ENCODE results near the gene PIP5K1A. TPM values are rescaled to one million over a fixed set of nuclear protein-coding genes. Genes with fewer than 3 reads are reported as not detected.

Gene PIP5K1A
- polyA plus RNA-seq, 1 of the 3 experiments (the other 2 are of a cell fraction): 66.0 TPM

DNA sequence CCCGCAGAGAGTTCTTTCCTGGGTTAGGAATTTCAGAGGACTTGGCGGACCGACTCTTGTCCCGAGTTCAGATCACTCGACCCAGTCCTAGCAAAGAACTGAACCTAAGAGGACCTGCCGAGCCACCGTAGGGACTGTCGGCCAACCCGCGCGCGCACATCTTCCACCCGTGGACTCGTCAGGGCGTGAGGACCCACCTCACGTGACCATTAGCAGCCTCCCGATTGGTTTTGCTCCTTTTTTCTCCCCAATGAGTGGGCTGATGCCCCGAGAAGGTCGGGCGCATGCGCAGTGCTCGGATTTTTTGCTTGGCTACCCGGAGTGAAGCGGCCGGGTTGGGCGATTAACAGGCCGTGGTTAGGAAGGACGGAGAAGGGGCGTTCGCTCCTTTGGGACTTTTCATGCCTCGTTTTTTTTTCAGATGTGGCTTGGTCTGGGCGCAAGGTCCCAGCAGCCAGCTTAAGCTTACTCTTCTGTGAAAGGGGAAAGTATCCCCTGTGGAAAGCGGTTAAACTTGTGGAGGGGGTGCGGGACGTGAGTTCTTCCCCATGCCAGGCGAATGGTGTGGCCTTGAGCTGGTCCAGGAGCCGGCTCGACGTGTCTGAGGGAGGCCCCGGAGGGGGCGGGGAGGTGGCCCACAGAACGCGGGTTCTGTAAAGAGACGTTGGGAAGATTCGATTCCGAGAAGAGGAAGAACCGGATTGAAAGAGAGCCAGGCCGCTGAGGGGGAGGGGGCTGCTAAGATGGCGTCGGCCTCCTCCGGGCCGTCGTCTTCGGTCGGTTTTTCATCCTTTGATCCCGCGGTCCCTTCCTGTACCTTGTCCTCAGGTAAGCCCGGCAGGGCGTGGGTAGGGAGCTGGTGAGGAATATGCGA, at the start of gene PIP5K1A (continued):
- TF ChIP-seq, protein P1, sequence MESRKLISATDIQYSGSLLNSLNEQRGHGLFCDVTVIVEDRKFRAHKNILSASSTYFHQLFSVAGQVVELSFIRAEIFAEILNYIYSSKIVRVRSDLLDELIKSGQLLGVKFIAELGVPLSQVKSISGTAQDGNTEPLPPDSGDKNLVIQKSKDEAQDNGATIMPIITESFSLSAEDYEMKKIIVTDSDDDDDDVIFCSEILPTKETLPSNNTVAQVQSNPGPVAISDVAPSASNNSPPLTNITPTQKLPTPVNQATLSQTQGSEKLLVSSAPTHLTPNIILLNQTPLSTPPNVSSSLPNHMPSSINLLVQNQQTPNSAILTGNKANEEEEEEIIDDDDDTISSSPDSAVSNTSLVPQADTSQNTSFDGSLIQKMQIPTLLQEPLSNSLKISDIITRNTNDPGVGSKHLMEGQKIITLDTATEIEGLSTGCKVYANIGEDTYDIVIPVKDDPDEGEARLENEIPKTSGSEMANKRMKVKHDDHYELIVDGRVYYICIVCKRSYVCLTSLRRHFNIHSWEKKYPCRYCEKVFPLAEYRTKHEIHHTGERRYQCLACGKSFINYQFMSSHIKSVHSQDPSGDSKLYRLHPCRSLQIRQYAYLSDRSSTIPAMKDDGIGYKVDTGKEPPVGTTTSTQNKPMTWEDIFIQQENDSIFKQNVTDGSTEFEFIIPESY (IDR thresholded peaks at IDR 0.05; ENCODE audit: borderline replicate concordance, low read depth): no peak
- TF ChIP-seq CHD2 (IDR thresholded peaks at IDR 0.05; ENCODE audit: low read length, partially characterized antibody): no peak
- TF ChIP-seq TEAD4 (IDR thresholded peaks at IDR 0.05; ENCODE audit: borderline replicate concordance, insufficient read depth): no peak
- TF ChIP-seq FOXJ3 (CRISPR knock-in tag; IDR thresholded peaks at IDR 0.05): no peak
- TF ChIP-seq, protein P2, sequence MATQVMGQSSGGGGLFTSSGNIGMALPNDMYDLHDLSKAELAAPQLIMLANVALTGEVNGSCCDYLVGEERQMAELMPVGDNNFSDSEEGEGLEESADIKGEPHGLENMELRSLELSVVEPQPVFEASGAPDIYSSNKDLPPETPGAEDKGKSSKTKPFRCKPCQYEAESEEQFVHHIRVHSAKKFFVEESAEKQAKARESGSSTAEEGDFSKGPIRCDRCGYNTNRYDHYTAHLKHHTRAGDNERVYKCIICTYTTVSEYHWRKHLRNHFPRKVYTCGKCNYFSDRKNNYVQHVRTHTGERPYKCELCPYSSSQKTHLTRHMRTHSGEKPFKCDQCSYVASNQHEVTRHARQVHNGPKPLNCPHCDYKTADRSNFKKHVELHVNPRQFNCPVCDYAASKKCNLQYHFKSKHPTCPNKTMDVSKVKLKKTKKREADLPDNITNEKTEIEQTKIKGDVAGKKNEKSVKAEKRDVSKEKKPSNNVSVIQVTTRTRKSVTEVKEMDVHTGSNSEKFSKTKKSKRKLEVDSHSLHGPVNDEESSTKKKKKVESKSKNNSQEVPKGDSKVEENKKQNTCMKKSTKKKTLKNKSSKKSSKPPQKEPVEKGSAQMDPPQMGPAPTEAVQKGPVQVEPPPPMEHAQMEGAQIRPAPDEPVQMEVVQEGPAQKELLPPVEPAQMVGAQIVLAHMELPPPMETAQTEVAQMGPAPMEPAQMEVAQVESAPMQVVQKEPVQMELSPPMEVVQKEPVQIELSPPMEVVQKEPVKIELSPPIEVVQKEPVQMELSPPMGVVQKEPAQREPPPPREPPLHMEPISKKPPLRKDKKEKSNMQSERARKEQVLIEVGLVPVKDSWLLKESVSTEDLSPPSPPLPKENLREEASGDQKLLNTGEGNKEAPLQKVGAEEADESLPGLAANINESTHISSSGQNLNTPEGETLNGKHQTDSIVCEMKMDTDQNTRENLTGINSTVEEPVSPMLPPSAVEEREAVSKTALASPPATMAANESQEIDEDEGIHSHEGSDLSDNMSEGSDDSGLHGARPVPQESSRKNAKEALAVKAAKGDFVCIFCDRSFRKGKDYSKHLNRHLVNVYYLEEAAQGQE (IDR thresholded peaks at IDR 0.05; ENCODE audit: low read depth, low read length): peak; percentile 28
- no peak for TF ChIP-seq SMC3 (IDR thresholded peaks at IDR 0.05; ENCODE audit: low read depth, low read length)

DNA sequence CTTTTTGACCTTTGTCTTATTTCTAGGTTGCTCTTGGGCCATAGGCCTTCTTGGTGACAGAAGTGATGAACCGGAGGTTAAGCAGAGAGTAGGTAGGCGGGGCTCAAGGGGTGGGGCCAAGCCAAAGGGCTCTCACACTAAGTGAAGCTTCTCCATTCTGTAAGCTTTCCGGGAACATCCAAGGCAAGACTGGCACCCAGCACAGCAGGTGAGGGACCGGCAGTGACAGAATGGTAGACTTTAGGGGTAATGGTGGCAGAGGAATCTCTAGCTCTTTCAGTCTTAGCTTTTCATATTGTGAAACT, 41.9 kb upstream of the PIP5K1A start, which contains the start of gene TNFAIP8L2:
TNFAIP8L2 (plus strand) TSS at position 135 of the 305 bp plus-strand sequence. CDS start 2,049 bp downstream, outside the sequence.
- CTCF ChIA-PET: interaction anchor here (0.6 to 6.6 kb wide), 14 partner anchors 8 to 503 kb away, joined by 3 to 113 read pairs (median 4); partner anchors contain the start of genes CDC42SE1, GABPB2, LYSMD1 and SEMA6C
- Histone ChIP-seq H3K27ac (ENCODE audit: low read depth in 2 of 2, low read length in 1 of 2) (no peak within 1 kb of the TSS), H3K4me1 (ENCODE audit: control insufficient read depth in 1 of 2, insufficient read depth in 2 of 2, low read depth in 1 of 2, low read length in 1 of 2) (no peaks in the 10 kb centered on the region), H3F3A (replicated peaks; ENCODE audit: insufficient read depth) (peaks cover 5% of the 10 kb centered on the region), H2AFZ (ENCODE audit: low read depth) (no peak within 1 kb of the TSS), H3K79me2 (ENCODE audit: insufficient read depth) (no peaks in the 10 kb centered on the region), H3K9ac (no peak within 1 kb of the TSS), H3K4me2 (no peak within 1 kb of the TSS), H3K9me3 (no peaks in the 10 kb centered on the region), H3K9me2 (no peaks in the 10 kb centered on the region), H4K20me1 (ENCODE audit: insufficient read depth) (no peaks in the 10 kb centered on the region), H3K27me3 (ENCODE audit: insufficient read depth) (no peaks in the 10 kb centered on the region), H3K36me3 (replicated peaks in 1 of 2; ENCODE audit: control insufficient read depth in 1 of 2, insufficient read depth in 2 of 2, low read length in 1 of 2) (peaks cover 9 to 33% of the 10 kb centered on the region in 2 experiments), H3K4me3 (ENCODE audit: low read depth in 2 of 2, low read length in 1 of 2) (no peak within 1 kb of the TSS)
- no peak for DNase-seq
- POLR2A ChIA-PET: interaction anchor here (0.6 kb wide), 1 partner anchor 89 kb away, joined by 3 read pairs; no protein-coding TSS in a partner anchor
- 79% methylated on average over 4 of the region's 4 CpGs for WGBS (ENCODE audit: low lambda C conversion rate)
- TF ChIP-seq, protein P3, sequence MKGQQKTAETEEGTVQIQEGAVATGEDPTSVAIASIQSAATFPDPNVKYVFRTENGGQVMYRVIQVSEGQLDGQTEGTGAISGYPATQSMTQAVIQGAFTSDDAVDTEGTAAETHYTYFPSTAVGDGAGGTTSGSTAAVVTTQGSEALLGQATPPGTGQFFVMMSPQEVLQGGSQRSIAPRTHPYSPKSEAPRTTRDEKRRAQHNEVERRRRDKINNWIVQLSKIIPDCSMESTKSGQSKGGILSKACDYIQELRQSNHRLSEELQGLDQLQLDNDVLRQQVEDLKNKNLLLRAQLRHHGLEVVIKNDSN (IDR thresholded peaks at IDR 0.05; ENCODE audit: borderline replicate concordance, low read depth): no peak
- TF ChIP-seq, protein P1 (IDR thresholded peaks at IDR 0.05; ENCODE audit: borderline replicate concordance, low read depth): no peak
- TF ChIP-seq, protein P4, sequence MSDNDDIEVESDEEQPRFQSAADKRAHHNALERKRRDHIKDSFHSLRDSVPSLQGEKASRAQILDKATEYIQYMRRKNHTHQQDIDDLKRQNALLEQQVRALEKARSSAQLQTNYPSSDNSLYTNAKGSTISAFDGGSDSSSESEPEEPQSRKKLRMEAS (IDR thresholded peaks at IDR 0.05; ENCODE audit: low read depth): no peak
- TF ChIP-seq RXRA (IDR thresholded peaks at IDR 0.05; ENCODE audit: borderline replicate concordance, low read depth) (no peak), FOXM1 (IDR thresholded peaks at IDR 0.05; ENCODE audit: low read depth) (no peak), JUND (IDR thresholded peaks at IDR 0.05) (no peak), FOSL2 (IDR thresholded peaks at IDR 0.05; ENCODE audit: borderline replicate concordance, low read depth) (no peak), GABPA (IDR thresholded peaks at IDR 0.05; ENCODE audit: low read depth) (no peak), TAF1 (IDR thresholded peaks at IDR 0.05; ENCODE audit: borderline replicate concordance, low read depth, low read length) (no peak), GATA2 (CRISPR knock-in tag; IDR thresholded peaks at IDR 0.05) (no peak), POLR2AphosphoS5 (IDR thresholded peaks at IDR 0.05; ENCODE audit: low read depth, low read length) (no peak)
- TF ChIP-seq, protein P5, sequence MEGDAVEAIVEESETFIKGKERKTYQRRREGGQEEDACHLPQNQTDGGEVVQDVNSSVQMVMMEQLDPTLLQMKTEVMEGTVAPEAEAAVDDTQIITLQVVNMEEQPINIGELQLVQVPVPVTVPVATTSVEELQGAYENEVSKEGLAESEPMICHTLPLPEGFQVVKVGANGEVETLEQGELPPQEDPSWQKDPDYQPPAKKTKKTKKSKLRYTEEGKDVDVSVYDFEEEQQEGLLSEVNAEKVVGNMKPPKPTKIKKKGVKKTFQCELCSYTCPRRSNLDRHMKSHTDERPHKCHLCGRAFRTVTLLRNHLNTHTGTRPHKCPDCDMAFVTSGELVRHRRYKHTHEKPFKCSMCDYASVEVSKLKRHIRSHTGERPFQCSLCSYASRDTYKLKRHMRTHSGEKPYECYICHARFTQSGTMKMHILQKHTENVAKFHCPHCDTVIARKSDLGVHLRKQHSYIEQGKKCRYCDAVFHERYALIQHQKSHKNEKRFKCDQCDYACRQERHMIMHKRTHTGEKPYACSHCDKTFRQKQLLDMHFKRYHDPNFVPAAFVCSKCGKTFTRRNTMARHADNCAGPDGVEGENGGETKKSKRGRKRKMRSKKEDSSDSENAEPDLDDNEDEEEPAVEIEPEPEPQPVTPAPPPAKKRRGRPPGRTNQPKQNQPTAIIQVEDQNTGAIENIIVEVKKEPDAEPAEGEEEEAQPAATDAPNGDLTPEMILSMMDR (IDR thresholded peaks at IDR 0.05): no peak
- TF ChIP-seq, protein P6, sequence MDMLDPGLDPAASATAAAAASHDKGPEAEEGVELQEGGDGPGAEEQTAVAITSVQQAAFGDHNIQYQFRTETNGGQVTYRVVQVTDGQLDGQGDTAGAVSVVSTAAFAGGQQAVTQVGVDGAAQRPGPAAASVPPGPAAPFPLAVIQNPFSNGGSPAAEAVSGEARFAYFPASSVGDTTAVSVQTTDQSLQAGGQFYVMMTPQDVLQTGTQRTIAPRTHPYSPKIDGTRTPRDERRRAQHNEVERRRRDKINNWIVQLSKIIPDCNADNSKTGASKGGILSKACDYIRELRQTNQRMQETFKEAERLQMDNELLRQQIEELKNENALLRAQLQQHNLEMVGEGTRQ (IDR thresholded peaks at IDR 0.05; ENCODE audit: borderline replicate concordance, low read depth, low read length): no peak

Data from SK-N-SH (cell line).